SK-N-SH treated with all-trans-retinoic acid at 6 μM for 48 hours (cell line): ENCODE results near the gene LRATD1.

Experiments used
- ATAC-seq: fragments of 200-7000 bp; cut with Tn5 transposase; 3 replicates; pipeline ENCODE4 v1.9.1; 2020; ENCODE audit warnings: mild to moderate bottlenecking, moderate library complexity
- BACH2 ChIP-seq: fragments of 250-450 bp; sonication (Bioruptor Pico); IDR thresholded peaks from 2 replicates; pipeline ENCODE4 v1.9.0; 2021; ENCODE audit warnings: mild to moderate bottlenecking, borderline replicate concordance
- ESRRG ChIP-seq: fragments of 250-450 bp; sonication (Bioruptor Pico); IDR thresholded peaks from 2 replicates; pipeline ENCODE4 v1.6.1; 2021; ENCODE audit warnings: mild to moderate bottlenecking
- ISL1 ChIP-seq: fragments of 250-450 bp; sonication (Bioruptor Pico); IDR thresholded peaks from 2 replicates; pipeline ENCODE4 v2.1.2; 2022; ENCODE audit warnings: mild to moderate bottlenecking, moderate library complexity
- OSR1 ChIP-seq: fragments of 250-450 bp; sonication (Bioruptor Pico); IDR thresholded peaks from 2 replicates; pipeline ENCODE4 v1.8.0; 2022; ENCODE audit warnings: moderate library complexity, mild to moderate bottlenecking, inconsistent platforms
- POU6F1 ChIP-seq: fragments of 250-450 bp; sonication (Bioruptor Pico); IDR thresholded peaks from 2 replicates; pipeline ENCODE4 v1.8.0; 2021; ENCODE audit warnings: low read depth, mild to moderate bottlenecking, moderate library complexity, borderline replicate concordance
- PPARA ChIP-seq: fragments of 250-450 bp; sonication (Bioruptor Pico); IDR thresholded peaks from 2 replicates; pipeline ENCODE4 v1.5.0; 2020; ENCODE audit warnings: mild to moderate bottlenecking, borderline replicate concordance
- RARB ChIP-seq: fragments of 250-450 bp; sonication (Bioruptor Pico); IDR thresholded peaks from 2 replicates; pipeline ENCODE4 v1.8.0; 2021; ENCODE audit warnings: mild to moderate bottlenecking, moderate library complexity
- TCF4 ChIP-seq: fragments of 250-450 bp; sonication (Bioruptor Pico); IDR thresholded peaks from 2 replicates; pipeline ENCODE4 v1.8.0; 2021; ENCODE audit warnings: mild to moderate bottlenecking, moderate library complexity, borderline replicate concordance
- TSHZ2 ChIP-seq: fragments of 250-450 bp; sonication (Bioruptor Pico); IDR thresholded peaks from 2 replicates; pipeline ENCODE4 v1.5.0; 2020; ENCODE audit warnings: mild to moderate bottlenecking, moderate library complexity
- ZC3H10 ChIP-seq: fragments of 250-450 bp; sonication (Bioruptor Pico); IDR thresholded peaks from 2 replicates; pipeline ENCODE4 v1.5.1; 2021; ENCODE audit warnings: mild to moderate bottlenecking, moderate library complexity
- ZNF565 ChIP-seq: fragments of 450-650 bp; formaldehyde crosslinking; conservative IDR thresholded peaks from 2 replicates; pipeline ENCODE4 v1.5.0; 2020; ENCODE audit warnings: low read depth, mild to moderate bottlenecking, moderate library complexity
- ZNF8 ChIP-seq: fragments of 450-650 bp; formaldehyde crosslinking; IDR thresholded peaks from 2 replicates; pipeline ENCODE4 v1.5.0; 2020; ENCODE audit warnings: mild to moderate bottlenecking, moderate library complexity
- TF ChIP-seq, protein P1 (sequence below): fragments of 250-450 bp; sonication (Bioruptor Pico); IDR thresholded peaks from 2 replicates; pipeline ENCODE4 v1.5.1; 2020; ENCODE audit warnings: low read depth, mild to moderate bottlenecking, moderate library complexity

The LRATD1 gene

DNA sequence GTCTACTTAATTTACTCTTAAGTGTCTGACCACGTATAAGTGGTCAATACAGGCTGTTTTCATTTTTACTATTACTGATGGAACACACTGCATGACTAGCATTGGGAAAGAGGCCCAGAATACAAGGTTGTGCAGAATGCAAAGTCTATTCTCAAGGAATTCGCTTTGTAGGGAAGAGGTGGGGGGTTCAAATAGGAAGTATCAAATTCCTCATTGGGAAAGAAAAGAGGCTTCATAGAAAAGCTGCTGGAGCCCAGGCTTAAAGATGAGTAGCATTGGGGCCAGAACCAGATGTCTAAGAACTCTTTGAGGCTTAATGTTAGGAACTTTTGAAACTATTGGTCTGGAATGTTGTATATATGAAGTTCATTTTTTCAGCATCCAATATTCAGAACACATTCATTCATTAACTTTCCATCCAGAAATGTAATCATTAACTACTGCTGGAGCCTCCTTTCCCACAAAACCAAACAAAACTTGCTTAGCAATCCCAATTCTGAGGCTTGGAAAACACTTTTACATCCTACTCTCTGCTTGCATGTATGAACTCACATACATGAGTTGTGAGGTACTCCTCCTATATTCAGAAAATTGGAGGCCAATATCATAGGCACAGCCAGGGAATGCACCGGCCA, 994 bp upstream of the LRATD1 start (continued):
- TF ChIP-seq BACH2 (CRISPR knock-in tag) (no peak), TCF4 (CRISPR knock-in tag) (no peak), PPARA (CRISPR knock-in tag) (no peak), ZC3H10 (CRISPR knock-in tag) (no peak), ZNF8 (CRISPR knock-in tag) (no peak)
- TF ChIP-seq, protein P1, sequence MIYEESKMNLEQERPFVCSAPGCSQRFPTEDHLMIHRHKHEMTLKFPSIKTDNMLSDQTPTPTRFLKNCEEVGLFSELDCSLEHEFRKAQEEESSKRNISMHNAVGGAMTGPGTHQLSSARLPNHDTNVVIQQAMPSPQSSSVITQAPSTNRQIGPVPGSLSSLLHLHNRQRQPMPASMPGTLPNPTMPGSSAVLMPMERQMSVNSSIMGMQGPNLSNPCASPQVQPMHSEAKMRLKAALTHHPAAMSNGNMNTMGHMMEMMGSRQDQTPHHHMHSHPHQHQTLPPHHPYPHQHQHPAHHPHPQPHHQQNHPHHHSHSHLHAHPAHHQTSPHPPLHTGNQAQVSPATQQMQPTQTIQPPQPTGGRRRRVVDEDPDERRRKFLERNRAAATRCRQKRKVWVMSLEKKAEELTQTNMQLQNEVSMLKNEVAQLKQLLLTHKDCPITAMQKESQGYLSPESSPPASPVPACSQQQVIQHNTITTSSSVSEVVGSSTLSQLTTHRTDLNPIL (CRISPR knock-in tag): no peak

DNA sequence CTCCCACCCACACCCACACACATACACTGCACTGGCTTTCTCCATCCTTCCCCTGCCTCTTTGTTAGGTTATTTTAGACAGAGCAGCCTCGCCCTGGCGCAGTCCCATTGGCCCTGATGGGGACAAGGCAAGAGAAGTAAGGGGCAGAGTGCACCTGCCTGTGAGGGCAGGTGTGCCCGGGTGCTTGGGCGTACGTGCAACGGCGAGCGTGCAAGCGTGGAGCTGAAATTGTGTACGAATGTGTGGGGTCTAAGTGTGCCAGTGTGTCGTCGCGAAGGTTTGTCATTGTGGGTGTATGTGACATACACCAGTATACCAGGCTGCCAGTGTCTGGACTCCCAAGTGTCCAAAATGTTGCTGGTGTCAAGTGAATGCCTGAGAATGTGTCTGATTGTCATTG, 544 bp downstream of the LRATD1 start:
- peak; percentile 1; the same call in 1 of the 3 replicates for ATAC-seq
- no peak for TF ChIP-seq TCF4 (CRISPR knock-in tag)
- TF ChIP-seq, protein P1 (CRISPR knock-in tag): no peak
- no peak for TF ChIP-seq POU6F1
- no peak for TF ChIP-seq ZNF565 (CRISPR knock-in tag)
- no peak for TF ChIP-seq ISL1 (CRISPR knock-in tag)

GRCh38 chr2:14633461-14634181, 1.1 kb downstream of the LRATD1 start:
- no peak for ATAC-seq

More at GRCh38 chr2:14633461-14634181, 1.1 kb downstream of the LRATD1 start:
- TF ChIP-seq ESRRG (CRISPR knock-in tag) (no peak), OSR1 (CRISPR knock-in tag) (no peak), ZNF565 (CRISPR knock-in tag) (no peak), TCF4 (CRISPR knock-in tag) (no peak), POU6F1 (no peak), TSHZ2 (no peak), RARB (CRISPR knock-in tag) (no peak), ZNF8 (CRISPR knock-in tag) (no peak)
